GM20000 (cell line): ENCODE results near the gene PLAC9.
"Not testable (repeated sequence)": the region's sequence is repeated elsewhere in the genome, so short reads cannot be mapped to it uniquely, and the experiment has no call there.

Experiments
- DNase-seq: peaks from one replicate; pipeline ENCODE4 v3.0.0; 2012; ENCODE audit warnings: low spot score
- TF ChIP-seq, protein P1 (sequence below): IDR thresholded peaks from 2 replicates; pipeline ENCODE4 v1.5.1; 2012; ENCODE audit warnings: mild to moderate bottlenecking, control low read depth; ENCODE audit errors: extremely low read depth, missing control alignments

The PLAC9 gene, protein sequence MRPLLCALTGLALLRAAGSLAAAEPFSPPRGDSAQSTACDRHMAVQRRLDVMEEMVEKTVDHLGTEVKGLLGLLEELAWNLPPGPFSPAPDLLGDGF

DNA sequence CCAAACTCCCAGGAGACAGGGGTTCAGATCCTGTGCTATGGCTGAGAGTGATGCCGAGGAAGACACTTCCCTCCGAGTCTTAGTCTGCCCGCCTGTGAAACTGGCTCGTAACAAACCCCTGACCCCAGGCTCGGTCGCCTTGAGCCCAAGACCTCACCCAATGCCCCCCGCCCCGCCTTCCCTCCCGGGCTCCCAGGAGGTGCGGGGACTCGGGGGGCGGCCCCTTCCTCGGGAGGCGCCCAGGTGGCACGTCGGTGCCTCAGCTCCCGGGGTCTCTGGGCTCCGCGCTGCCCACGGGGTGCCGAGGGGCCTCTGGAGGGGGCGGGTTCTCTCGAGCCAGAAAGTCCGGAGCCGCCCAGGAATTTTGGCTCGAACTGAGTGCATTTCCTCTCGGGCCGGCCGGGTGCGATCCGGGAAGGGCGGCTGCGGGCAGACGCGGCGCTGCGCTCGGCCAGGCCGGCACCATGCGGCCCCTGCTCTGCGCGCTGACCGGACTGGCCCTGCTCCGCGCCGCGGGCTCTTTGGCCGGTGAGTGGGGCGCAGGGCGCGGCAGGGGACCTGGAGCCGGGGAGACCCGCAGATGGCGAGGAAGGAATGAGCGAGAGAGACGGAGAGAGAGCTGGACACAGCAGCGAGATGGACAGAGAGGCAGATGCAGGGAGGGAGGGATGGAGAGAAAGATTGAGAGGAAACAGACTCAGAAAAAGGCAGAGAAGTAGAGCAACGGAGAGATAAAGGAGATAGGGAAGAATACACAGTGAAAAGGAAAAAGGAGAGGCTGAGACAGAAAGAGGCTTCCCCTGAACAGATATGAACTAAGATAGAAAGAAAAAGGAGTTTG lies at the start of gene PLAC9:
Gene PLAC9, plus strand, starts transcription at position 432 of the 841 bp plus-strand sequence. Its CDS starts 33 bp downstream, at position 465.
- TF ChIP-seq, protein P1, sequence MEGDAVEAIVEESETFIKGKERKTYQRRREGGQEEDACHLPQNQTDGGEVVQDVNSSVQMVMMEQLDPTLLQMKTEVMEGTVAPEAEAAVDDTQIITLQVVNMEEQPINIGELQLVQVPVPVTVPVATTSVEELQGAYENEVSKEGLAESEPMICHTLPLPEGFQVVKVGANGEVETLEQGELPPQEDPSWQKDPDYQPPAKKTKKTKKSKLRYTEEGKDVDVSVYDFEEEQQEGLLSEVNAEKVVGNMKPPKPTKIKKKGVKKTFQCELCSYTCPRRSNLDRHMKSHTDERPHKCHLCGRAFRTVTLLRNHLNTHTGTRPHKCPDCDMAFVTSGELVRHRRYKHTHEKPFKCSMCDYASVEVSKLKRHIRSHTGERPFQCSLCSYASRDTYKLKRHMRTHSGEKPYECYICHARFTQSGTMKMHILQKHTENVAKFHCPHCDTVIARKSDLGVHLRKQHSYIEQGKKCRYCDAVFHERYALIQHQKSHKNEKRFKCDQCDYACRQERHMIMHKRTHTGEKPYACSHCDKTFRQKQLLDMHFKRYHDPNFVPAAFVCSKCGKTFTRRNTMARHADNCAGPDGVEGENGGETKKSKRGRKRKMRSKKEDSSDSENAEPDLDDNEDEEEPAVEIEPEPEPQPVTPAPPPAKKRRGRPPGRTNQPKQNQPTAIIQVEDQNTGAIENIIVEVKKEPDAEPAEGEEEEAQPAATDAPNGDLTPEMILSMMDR, result no peak
- DNase-seq, result no peak

DNA sequence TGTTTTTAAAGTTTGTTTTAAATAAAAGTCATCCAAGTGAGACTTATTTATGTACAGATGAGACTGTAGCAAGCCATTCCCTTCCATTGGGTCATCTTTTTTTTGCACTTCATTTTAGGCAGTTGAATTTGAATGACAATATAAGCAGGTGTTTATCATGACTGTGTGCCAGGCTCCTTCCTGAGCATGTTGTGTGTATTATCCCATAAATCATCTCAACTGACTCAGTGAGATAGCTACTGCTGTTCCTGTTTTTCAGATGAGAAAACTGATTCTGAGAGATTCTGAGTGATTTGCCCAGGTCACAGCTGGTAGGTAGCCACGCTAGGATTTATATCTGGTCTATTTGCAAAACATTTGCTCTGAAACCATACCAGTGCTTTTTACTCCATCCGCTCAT lies 42.4 kb upstream of the PLAC9 start:
- TF ChIP-seq, protein P1, result no peak
- DNase-seq, result no peak

DNA sequence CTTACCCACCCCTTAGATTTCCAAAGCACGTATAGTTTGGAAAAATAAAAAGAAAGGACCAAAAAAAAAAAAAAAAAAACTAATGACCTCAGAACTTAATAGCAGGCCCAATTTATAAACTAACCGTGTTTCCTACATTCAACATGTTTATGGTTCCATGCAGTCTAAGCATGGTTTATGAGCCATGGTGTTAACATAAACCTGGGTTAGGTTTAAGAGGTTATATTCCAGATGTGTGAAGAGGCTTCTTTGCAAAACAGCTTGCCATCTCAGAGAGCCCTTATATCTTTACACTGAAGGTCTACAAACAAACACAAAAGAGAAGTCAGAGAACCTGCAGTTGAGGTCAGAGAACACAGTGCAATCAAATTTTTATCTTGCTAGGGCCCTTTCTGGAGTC lies 38.3 kb upstream of the PLAC9 start:
- no peak for DNase-seq
- TF ChIP-seq, protein P1, result no peak

DNA sequence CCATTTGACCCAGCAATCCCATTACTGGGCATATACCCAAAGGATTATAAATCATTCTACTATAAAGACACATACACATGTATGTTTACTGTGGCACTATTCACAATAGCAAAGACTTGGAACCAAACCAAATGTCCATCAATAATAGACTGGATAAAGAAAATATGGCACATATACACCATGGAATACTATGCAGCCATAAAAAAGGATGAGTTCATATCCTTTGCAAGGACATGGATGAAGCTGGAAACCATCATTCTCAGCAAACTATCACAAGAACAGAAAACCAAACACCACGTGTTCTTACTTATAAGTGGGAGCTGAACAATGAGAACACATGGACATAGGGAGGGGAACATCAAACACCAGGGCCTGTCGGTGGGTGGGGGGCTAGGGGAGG lies 34.3 kb upstream of the PLAC9 start:
- DNase-seq, result not testable (repeated sequence)

DNA sequence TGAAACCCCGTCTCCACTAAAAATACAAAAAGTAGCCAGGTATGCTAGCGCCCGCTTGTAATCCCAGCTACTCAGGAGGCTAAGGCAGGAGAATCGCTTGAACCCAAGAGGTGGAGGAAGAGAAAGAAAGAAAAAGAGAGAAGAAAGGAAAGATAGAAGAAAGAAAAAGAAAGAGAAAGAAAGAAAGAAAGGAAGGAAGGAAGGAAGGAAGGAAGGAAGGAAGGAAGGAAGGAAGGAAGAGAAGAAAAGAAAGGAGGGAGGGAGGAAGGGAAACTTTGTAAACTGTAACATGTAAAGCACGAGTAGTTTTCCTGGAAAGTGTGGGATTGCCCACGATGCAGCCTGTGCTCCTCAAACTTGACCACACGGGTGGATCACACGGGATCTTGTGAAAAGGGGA lies 33.2 kb upstream of the PLAC9 start:
- DNase-seq, result not testable (repeated sequence)

DNA sequence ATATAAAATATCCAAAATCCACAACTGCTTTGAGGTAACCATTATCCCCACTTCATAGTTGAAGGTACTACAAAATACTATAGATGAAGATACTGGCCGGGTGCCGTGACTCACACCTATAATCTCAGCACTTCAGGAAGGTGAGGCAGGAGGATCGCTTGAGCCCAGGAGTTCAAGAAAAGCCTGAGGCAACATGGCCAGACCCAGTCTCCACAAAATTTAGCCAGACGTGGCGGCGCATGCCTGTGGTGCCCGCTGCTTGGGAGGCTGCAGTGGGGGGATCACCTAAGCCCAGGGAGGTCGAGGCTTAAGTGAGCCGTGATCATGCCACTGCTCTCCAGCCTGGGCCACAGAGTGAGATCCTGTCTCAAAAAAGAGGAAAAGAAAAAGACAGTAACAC lies 32.4 kb upstream of the PLAC9 start:
- DNase-seq, result no peak
- TF ChIP-seq, protein P1, result no peak

DNA sequence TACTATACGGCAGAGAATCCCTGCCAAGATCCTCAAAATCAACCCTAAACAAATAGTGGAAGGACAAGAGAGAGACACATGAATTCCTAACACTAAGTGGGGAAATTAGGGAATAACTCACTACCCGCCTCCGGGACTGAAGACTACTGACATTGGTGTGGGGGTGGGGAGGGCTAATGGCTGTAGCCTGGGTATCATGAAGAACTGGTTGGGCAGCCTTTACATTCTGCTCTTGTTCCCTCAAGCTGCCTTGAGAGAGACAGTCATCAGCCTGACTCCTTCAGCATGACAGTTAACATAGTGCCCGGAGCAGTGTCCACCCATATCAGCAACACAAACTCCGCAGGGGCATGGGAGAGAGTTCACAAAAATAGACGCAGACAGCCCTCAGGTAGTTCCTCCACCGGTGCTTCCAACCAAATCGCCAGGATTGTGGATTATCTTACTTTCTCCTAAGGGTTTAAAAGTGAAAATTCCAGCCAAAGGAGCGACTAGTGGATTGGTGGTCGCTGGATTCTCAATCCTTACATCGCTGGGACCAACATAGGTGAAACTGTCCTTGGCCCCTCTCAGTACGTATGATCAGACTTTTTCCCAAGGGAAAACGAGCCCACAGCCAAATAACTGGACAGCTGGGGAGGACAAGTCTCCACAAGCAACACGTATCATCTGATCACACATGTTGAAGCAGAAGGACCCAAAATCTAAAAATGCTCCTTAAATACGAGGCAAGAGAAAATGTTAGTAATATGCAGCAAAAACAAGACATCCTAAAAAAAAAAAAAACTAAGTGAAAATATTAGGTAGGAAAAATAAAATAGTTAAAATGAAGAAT lies 31.5 kb upstream of the PLAC9 start:
- TF ChIP-seq, protein P1, result no peak
- DNase-seq, result no peak
